Smooth muscle cell of the brain vasculature (primary cell): ENCODE results near the gene YARS1.

ENCODE experiments used
- DNase-seq: peaks from one replicate; pipeline ENCODE4 v3.0.0-alpha.2; 2012; ENCODE audit warnings: low read depth, low spot score

The YARS1 gene

DNA sequence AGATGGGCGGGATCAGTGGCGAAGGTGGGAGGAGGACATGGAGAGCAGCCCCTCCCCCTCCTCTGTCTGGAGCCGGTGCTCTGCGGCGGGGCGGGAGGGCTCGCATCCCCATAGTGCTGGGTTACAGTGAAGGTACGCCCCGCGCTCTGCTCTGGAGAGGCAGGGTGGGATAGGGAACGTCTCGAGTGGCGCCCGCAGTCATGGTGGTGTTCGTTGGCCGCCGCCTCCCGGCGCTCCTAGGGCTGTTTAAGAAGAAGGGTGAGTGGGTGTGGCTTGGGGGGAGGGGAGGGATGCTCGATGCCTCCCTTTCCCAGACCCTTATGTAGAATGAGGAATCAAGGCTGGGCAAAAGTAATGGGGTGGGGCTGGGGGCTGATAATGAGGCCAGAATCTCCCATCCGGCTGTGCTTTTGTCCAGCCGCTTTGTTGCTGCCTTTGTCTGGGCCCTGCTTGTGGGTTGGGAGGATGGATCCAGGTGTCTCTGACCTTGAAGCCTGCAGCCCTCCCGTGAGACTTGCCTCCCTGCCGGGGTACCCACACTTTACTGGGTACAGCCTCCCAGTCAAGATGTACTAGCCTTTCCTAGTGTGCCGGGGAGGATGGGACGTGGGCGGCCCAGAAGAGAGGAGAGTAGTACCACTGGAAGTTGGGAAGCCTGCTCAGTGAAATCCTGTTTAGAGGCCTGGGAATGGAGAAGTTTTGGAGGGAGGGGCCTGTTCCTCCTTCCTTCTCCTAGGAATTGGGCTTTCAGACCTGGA lies 51.4 kb downstream of the YARS1 start:
- DNase-seq: no peak

DNA sequence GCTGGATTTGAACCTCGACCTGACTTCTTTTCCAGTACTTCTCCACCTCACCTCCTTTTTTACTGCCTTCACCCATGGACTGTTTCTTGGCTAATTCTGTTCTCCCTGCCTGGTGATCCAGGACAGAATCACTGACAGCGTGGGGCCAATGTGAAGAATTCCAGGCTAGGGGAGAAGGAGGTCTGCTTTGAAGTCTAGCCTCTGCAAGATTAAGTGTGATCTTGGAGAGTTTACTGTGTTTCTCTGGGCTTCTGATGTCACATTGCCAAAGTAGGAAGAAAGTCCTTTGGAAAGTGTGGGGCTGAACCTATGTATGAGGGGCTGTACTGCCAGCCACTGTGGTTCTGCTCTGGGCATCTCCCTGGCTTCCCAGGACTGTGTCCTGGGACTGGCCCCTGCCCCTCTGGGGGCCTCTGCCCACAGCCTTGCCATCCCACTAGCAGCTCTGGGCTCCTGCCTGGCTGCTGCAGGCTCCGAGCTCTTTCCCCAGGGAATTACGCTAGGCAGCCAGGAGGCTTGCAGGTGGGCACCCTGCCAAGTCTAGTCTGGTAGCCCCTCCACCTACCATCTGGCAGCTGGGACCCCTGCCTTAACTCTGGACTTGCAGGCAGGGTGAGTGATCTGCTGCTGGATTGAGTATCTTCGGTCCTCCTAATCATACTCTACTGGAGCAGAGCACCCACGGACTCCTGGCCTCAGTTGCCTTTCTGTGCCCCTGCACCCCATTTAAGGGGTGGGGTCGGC lies 52.2 kb downstream of the YARS1 start:
- DNase-seq: no peak

- DNase-seq: no peak
Measured at GRCh38 chr1:32763221-32763620, 53.9 kb downstream of the YARS1 start.

GRCh38 chr1:32761936-32762335 lies 55.2 kb downstream of the YARS1 start:
- DNase-seq: no peak

DNA sequence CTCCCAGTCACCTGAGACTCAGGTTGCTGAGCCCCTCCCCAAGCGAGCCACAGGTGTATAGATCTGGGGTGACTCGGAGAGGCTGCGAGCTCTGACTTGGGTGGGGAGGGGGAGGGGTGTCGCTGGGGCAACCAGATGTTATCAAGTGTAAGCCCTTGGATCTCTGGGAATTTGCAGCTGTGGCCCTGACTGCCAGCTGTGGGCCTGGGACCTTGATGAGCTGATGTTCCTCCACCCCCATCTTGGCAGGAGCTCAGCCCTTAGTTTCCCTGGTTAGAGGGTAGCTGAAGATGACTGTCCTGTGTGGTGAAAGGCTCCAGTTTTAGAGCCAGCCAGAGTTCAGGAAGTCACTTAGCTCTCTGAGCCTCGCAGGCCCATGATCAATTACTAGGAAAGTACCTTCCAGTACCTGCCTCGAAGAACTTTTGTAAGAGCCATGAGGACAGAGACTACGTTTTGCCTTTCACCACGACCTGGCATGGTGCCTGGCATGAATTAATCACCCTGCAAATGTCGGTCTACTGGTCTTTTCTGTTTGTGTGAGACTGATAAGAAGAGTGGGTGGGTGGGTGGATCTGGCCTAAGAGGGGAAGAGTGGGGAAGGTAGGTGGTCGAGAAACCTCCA lies 55.8 kb downstream of the YARS1 start:
- DNase-seq: no peak

DNA sequence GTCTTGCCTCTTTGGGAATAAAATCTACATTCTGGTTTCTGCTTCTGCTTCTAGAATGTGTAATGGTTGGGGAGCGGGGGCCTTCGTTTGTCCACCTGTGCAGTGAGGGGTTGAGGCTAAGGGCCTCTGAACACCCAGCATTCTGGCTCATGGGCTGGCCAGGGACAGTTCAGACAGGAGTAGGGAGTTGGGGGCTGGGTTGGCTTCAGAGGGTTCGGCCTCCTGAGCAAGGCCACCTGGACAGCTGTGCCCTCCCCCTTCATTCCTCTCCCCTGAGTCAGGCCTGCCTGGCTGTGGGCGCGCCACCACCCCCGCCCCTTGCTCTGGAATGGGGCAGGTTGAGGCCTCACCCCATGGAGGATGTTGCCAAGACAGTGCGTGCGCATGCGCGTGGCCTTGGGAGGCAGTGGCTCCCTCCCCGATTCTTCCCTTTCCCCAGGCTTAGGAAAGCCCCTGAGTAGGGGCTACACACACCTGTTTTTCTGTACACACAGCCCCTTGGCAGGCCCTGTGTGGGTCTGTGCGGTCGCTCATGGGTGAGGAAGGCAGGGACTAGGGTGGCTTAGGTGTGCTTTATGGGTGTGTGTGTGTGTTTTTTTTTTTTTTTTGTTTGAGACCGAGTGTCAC lies 57.0 kb downstream of the YARS1 start:
- DNase-seq: no peak

DNA sequence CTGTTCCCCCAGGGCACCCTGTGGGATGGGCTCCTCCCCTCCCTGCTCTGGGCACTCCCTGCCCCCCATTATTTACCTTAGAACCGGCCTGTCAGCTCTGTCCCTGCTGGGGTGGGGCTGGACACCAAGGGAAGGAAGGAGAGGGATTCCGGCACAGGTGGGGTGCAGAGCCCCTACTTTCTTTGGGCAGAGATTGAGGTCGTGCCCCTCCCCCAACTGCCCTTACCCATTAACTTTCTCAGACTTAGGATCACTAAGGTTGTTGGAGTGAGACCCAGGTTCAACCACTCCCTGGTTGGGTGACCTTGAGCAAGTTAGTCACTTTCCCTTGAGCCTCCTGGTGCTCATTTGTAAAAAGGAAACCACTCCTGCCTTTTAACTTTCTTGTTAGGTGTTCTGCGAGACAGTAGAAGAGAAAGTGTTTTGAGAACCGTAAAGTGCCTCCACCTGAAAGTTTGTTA lies 57.6 kb downstream of the YARS1 start:
- no peak for DNase-seq

GRCh38 chr1:32758795-32759430 lies 58.2 kb downstream of the YARS1 start:
- DNase-seq: no peak

DNA sequence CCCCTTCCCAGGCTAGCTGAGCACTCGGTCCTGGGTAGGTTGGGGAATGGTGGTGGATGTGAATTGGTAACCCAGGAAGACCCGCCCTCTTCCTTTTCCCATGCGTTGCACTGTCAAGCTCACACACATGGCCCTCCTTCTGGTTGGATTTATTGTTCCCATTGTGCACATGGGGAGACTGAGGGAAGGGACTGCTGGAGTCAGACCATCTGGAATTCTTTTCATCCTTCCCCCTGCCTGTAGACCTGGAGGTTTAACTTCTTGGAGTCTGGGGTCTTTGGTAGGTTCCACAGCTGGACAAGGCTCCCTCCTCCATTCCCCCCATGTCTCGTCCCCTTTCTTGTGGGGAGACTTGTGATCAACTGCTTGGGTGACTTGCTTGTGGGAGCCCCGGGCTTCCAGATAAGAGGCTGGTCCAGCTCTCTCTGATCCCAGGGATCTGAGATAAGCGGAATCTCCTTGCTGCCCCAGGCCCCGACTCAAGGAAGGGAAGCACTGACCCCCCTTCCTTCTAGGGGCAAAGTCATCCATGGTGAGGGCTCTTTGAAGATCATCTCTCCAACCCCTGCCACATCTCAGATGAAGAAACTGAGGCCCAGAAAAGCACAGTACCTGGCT lies 58.9 kb downstream of the YARS1 start:
- DNase-seq: no peak

- no peak for DNase-seq
Measured at GRCh38 chr1:32757213-32757895, 59.8 kb downstream of the YARS1 start.

DNA sequence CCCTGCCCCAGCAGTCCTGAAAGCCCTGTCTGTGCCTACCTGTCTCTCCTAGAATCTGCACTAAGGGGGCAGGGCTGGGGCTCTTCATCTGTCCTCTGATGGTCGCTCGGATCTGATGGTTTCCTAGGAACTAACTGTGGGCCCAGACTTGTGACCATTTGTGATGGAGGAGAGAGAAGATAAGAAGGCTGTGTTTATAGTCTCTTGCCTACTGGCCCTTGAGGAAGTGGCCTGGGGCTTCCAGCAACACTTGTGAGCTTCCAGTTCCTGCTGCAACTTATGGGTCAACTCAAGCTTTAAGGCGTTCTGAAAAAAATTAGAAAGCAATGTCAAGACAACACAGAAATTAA lies 61.4 kb downstream of the YARS1 start:
- DNase-seq: no peak

DNA sequence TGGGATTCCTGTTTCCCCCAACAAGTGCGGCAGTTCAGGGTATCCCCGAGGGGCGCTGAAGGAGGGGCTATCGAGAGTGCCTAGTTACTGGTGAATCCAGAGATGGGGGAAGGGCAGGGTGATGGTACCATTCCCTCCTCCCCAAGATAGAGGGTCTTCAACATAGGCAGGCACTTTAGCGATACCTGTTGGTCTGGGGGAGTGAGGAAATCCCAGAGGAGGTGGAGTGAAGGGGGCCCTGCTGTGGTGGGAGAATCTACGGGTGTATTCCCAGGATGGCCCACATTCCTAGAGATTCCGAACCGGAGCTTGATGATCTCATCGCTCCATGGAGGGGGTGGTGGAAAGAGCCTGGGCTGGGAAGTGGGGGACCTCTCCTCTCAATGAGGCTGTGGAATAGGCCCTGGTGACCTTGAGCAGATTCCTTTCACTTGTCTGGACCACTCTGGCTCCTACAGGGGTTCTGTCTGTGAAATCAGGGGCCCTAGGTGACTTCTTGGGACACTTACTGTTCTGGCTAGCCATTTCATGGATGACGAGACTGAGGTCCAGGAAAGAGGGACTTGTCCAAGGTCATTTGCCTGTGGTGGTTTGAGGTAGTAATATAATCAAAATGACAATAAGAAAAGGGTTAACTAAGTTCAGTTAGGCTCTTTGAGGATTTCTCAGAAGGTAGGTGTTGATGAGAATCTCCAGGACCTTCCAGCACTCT lies 61.9 kb downstream of the YARS1 start:
- DNase-seq: no peak

GRCh38 chr1:32754317-32755097 lies 62.7 kb downstream of the YARS1 start:
- no peak for DNase-seq

GRCh38 chr1:32753532-32754316 lies 63.4 kb downstream of the YARS1 start:
- no peak for DNase-seq

DNA sequence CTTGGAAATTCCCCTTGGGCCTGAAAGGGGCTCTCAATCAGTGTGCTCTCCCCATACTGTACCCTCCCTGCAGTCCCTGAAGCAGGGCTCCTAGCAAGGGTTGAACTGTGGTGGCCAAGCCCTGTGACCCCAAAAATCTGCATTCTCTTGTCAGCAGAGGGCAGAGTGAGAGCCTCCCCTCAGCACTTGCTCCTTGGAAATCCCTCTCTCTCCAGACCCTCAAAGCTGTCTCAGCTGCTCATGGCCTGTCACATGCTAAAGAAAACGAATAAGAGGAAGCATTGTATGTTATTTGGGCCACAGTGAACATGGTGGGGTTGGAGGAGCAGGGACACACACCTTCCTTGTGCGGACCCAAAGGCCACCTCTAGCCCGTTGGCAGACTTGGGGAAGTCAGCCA lies 67.4 kb downstream of the YARS1 start:
- DNase-seq: no peak

GRCh38 chr1:32749332-32749731 lies 67.8 kb downstream of the YARS1 start:
- no peak for DNase-seq

GRCh38 chr1:32748926-32749325 lies 68.2 kb downstream of the YARS1 start:
- no peak for DNase-seq

- DNase-seq: no peak
Measured at GRCh38 chr1:32748348-32748747, 68.8 kb downstream of the YARS1 start.

GRCh38 chr1:32746130-32746529 lies 71.0 kb downstream of the YARS1 start:
- no peak for DNase-seq
